ENCODE results near the gene PRMT7. TPM values are rescaled to one million over a fixed set of nuclear protein-coding genes. Genes with fewer than 3 reads are reported as not detected.

PRMT7 gene
- total RNA-seq, 2 experiments from 2014 or later: 80.4 to 85.1 TPM

- TF ChIP-seq CTCF (conservative IDR thresholded peaks at IDR 0.05; ENCODE audit: low read length): no peak
- TF ChIP-seq EZH2phosphoT487 (IDR thresholded peaks at IDR 0.05; ENCODE audit: borderline replicate concordance, low read depth, low read length): no peak
Observed at GRCh38 chr16:68273896-68274295, 36.9 kb upstream of the PRMT7 start.

GRCh38 chr16:68274441-68274840, 36.4 kb upstream of the PRMT7 start:
- no peak overlapping the region for H3K4me3 ChIP-seq (ENCODE audit: low read depth, low read length, poor library complexity, severe bottlenecking)
- H4K20me1 ChIP-seq (ENCODE audit: insufficient read depth, low read length): no peaks in the 10 kb centered on the region
- intact Hi-C loops (cut with micrococcal nuclease; ENCODE audit: unreplicated experiment): no loop called here
- H3K9me3 ChIP-seq (ENCODE audit: low read length): no peaks in the 10 kb centered on the region
- TF ChIP-seq CTCF (conservative IDR thresholded peaks at IDR 0.05; ENCODE audit: low read length) (no peak), EZH2phosphoT487 (IDR thresholded peaks at IDR 0.05; ENCODE audit: borderline replicate concordance, low read depth, low read length) (no peak)
- BruUV-seq (replicated peaks): no TSS peak
- H3K27ac ChIP-seq (ENCODE audit: low read depth, low read length, poor library complexity, severe bottlenecking): peak overlapping the region; percentile 79
- peaks cover 60% of the 10 kb centered on the region for H3K4me1 ChIP-seq (ENCODE audit: insufficient read depth, low read length, poor library complexity, severe bottlenecking)
- DNase-seq (ENCODE audit: low spot score): no peak
- peaks cover 77% of the 10 kb centered on the region for H3K36me3 ChIP-seq (ENCODE audit: insufficient read depth, low read length)
- no peaks in the 10 kb centered on the region for H3K9me2 ChIP-seq (ENCODE audit: insufficient read depth, low read length)
- peaks cover 71% of the 10 kb centered on the region for H3K79me2 ChIP-seq (ENCODE audit: insufficient read depth, low read depth, low read length)
- ChIA-PET CTCF (ENCODE audit: unreplicated experiment) (no interaction called here), POLR2A (interaction anchor here (0.6 to 1.3 kb wide), 6 partner anchors 9 to 1344 kb away, joined by 3 to 5 read pairs (median 3); partner anchors contain the start of gene SLC7A6)
- H3K4me2 ChIP-seq (ENCODE audit: low read length): peak overlapping the region; percentile 29; the same call in 1 of the 2 replicates
- H2AFZ ChIP-seq (ENCODE audit: low read length): no peak overlapping the region

More at GRCh38 chr16:68273896-68274295, 36.9 kb upstream of the PRMT7 start:
- intact Hi-C loops (cut with micrococcal nuclease; ENCODE audit: unreplicated experiment): no loop called here
- H3K27ac ChIP-seq (ENCODE audit: low read depth, low read length, poor library complexity, severe bottlenecking): peak overlapping the region; percentile 79
- H3K9me2 ChIP-seq (ENCODE audit: insufficient read depth, low read length): no peaks in the 10 kb centered on the region
- H3K79me2 ChIP-seq (ENCODE audit: insufficient read depth, low read depth, low read length): peaks cover 71% of the 10 kb centered on the region
- 0 out of 2 replicates have a peak, but pooled peaks cover 5% of the 10 kb centered on the region for H4K20me1 ChIP-seq (ENCODE audit: insufficient read depth, low read length)
- peak overlapping the region; percentile 29; the same call in 1 of the 2 replicates for H3K4me2 ChIP-seq (ENCODE audit: low read length)
- no peaks in the 10 kb centered on the region for H3K9me3 ChIP-seq (ENCODE audit: low read length)
- H3K4me3 ChIP-seq (ENCODE audit: low read depth, low read length, poor library complexity, severe bottlenecking): no peak overlapping the region
- peaks cover 77% of the 10 kb centered on the region for H3K36me3 ChIP-seq (ENCODE audit: insufficient read depth, low read length)
- ChIA-PET CTCF (ENCODE audit: unreplicated experiment) (no interaction called here), POLR2A (interaction anchor here (0.9 to 2.2 kb wide), 5 partner anchors 9 to 23 kb away, joined by 3 to 13 read pairs (median 3); partner anchors contain the start of gene SLC7A6)
- DNase-seq (ENCODE audit: low spot score): no peak
- H2AFZ ChIP-seq (ENCODE audit: low read length): no peak overlapping the region
- peaks cover 60% of the 10 kb centered on the region for H3K4me1 ChIP-seq (ENCODE audit: insufficient read depth, low read length, poor library complexity, severe bottlenecking)
- no TSS peak for BruUV-seq (replicated peaks)

- peaks cover 70% of the 10 kb centered on the region for H3K79me2 ChIP-seq (ENCODE audit: insufficient read depth, low read depth, low read length)
Observed at GRCh38 chr16:68275611-68276191, 35.1 kb upstream of the PRMT7 start.

More at GRCh38 chr16:68275611-68276191, 35.1 kb upstream of the PRMT7 start:
- peaks cover 73% of the 10 kb centered on the region for H3K4me1 ChIP-seq (ENCODE audit: insufficient read depth, low read length, poor library complexity, severe bottlenecking)
- peaks cover 72% of the 10 kb centered on the region for H3K36me3 ChIP-seq (ENCODE audit: insufficient read depth, low read length)
- no peaks in the 10 kb centered on the region for H4K20me1 ChIP-seq (ENCODE audit: insufficient read depth, low read length)
- peak; percentile 71 for DNase-seq (ENCODE audit: low spot score)
- ChIA-PET POLR2A (interaction anchor here (1.3 to 2.0 kb wide), 2 partner anchors 10 to 12 kb away, joined by 3 to 10 read pairs; partner anchors contain the start of gene SLC7A6), CTCF (ENCODE audit: unreplicated experiment) (no interaction called here)
- intact Hi-C loops (cut with micrococcal nuclease; ENCODE audit: unreplicated experiment): no loop called here
- no peak overlapping the region for H2AFZ ChIP-seq (ENCODE audit: low read length)
- TSS peak; percentile 53 for BruUV-seq (replicated peaks)
- no peaks in the 10 kb centered on the region for H3K9me2 ChIP-seq (ENCODE audit: insufficient read depth, low read length)
- no peaks in the 10 kb centered on the region for H3K9me3 ChIP-seq (ENCODE audit: low read length)
- H3K27ac ChIP-seq (ENCODE audit: low read depth, low read length, poor library complexity, severe bottlenecking): peak overlapping the region; percentile 79
- H3K4me2 ChIP-seq (ENCODE audit: low read length): peak overlapping the region; percentile 62
- peak overlapping the region; percentile 9 for H3K4me3 ChIP-seq (ENCODE audit: low read depth, low read length, poor library complexity, severe bottlenecking)
- no peak for TF ChIP-seq EZH2phosphoT487 (IDR thresholded peaks at IDR 0.05; ENCODE audit: borderline replicate concordance, low read depth, low read length)
- no peak for TF ChIP-seq CTCF (conservative IDR thresholded peaks at IDR 0.05; ENCODE audit: low read length)

Measured in OCI-LY7 (cell line).